ENCODE measurements around the gene DHH.

Gene DHH

DNA sequence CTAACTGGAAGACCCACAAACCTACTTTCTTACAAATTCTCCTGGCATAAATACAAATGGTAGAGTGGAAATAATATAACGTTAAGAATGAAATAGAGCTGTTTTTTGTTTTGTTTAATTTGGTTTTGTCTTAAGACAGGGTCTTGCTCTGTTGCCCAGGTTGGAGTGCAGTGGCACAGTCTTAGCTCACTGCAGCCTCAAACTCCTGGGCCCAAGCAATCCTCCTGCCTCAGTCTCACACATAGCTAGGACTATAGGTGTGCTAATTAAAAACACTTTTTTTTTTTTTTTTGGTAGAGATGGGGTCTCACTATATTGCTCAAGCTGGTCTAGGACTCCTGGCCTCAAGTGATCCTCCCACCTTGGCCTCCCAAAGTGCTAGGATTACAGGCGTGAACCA, 4.1 kb upstream of the DHH start:
- H3K4me3 Mint-ChIP-seq = no peak overlapping the region
- DNase-seq (ENCODE audit: low spot score in 2 of 2) (no peak), ATAC-seq (replicated peaks; ENCODE audit: extremely low read depth, poor library complexity, severe bottlenecking) (no peak)
- no peaks in the 10 kb centered on the region for H3K9me3 Mint-ChIP-seq
- no peak overlapping the region for H3K27ac Mint-ChIP-seq (ENCODE audit: low read depth)
- H3K4me1 Mint-ChIP-seq = peaks cover 10% of the 10 kb centered on the region
- peaks cover 45% of the 10 kb centered on the region for H3K36me3 Mint-ChIP-seq (ENCODE audit: insufficient read depth)
- H3K27me3 Mint-ChIP-seq = peaks cover 22% of the 10 kb centered on the region

DNA sequence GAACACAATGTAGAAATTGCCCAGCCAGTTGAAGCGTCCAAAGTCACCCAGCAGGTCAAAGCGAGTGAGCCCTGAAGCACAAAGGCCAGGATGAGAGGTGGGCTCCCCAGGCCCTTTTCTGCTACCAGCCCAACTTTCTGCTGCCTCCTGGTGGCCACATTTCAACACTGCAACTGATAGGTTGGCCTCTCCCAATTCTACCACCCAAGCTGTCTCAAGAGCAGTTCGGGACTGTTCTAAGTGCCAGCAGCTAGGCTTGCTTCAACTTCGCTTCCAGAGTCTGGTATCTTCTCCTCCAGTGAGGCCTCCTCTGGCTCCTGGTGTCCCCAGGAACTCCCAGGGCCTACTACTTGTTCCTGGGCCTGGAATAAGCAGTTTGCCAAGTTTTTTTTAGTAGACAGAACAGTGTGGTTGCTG, 3.4 kb upstream of the DHH start:
- peak in 1 of 2 donors; percentile 54 for DNase-seq (ENCODE audit: low spot score in 2 of 2)
- H3K4me3 Mint-ChIP-seq = no peak overlapping the region

DNA sequence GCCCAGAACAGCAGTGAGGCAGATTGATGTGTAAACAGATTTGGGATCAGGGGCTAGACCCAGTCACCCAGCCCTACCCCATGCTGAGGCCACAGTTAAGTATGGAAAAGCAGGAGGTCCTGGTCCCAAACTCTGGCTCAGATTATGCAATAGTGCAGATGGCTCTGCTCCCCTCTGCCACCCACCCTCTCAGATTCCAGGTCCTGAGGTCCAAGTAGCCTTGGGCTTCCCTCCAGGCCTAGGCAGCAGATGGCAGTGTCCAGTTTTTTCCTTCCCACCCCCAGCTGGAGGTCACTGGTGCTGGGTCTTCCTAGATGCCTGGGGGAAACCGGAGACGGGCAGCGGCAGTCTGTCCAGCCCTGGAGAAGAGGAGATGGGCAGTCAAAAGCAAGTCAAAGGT, 2.8 kb upstream of the DHH start:
- peaks cover 13% of the 10 kb centered on the region for H3K4me1 Mint-ChIP-seq
- ATAC-seq (replicated peaks; ENCODE audit: extremely low read depth, poor library complexity, severe bottlenecking) (no peak), DNase-seq (ENCODE audit: low spot score in 2 of 2) (no peak)
- no peaks in the 10 kb centered on the region for H3K9me3 Mint-ChIP-seq
- H3K27ac Mint-ChIP-seq (ENCODE audit: low read depth) = no peak overlapping the region
- peaks cover 45% of the 10 kb centered on the region for H3K36me3 Mint-ChIP-seq (ENCODE audit: insufficient read depth)
- H3K27me3 Mint-ChIP-seq = peaks cover 35% of the 10 kb centered on the region
- no peak overlapping the region for H3K4me3 Mint-ChIP-seq

More for the DNA sequence above, 3.4 kb upstream of the DHH start:
- Mint-ChIP-seq H3K27ac (ENCODE audit: low read depth) (no peak overlapping the region), H3K27me3 (peaks cover 28% of the 10 kb centered on the region), H3K4me1 (peaks cover 10% of the 10 kb centered on the region), H3K9me3 (no peaks in the 10 kb centered on the region), H3K36me3 (ENCODE audit: insufficient read depth) (peaks cover 45% of the 10 kb centered on the region)
- ATAC-seq (replicated peaks; ENCODE audit: extremely low read depth, poor library complexity, severe bottlenecking) = peak; percentile 37

DNA sequence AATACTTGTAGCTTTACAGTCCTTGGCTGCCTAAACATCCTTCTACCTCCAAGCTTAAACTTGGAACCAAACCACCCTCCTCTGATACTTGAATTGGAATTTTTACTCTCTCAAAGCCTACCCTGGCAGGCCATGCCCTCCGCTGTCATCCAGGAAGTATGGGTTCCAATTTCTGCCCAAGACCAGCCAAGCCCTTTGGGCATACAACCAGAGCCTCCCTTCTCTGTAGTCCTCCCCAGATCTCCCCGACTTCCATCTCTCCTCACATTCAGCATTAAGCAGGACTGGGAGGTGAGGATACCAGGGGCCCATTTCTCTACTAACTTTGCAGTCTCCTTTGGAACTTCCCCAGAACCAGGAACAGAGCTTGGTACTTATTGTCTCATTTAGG, 369 bp upstream of the DHH start:
- H3K4me3 Mint-ChIP-seq = peak overlapping the region; percentile 35
- H3K9me3 Mint-ChIP-seq = no peaks in the 10 kb centered on the region
- peak overlapping the region; percentile 69 for H3K27ac Mint-ChIP-seq (ENCODE audit: low read depth)
- peaks cover 35% of the 10 kb centered on the region for H3K4me1 Mint-ChIP-seq
- peaks cover 41% of the 10 kb centered on the region for H3K36me3 Mint-ChIP-seq (ENCODE audit: insufficient read depth)
- DNase-seq (ENCODE audit: low spot score in 2 of 2) = no peak
- peaks cover 59% of the 10 kb centered on the region for H3K27me3 Mint-ChIP-seq
- no peak for ATAC-seq (replicated peaks; ENCODE audit: extremely low read depth, poor library complexity, severe bottlenecking)

DNA sequence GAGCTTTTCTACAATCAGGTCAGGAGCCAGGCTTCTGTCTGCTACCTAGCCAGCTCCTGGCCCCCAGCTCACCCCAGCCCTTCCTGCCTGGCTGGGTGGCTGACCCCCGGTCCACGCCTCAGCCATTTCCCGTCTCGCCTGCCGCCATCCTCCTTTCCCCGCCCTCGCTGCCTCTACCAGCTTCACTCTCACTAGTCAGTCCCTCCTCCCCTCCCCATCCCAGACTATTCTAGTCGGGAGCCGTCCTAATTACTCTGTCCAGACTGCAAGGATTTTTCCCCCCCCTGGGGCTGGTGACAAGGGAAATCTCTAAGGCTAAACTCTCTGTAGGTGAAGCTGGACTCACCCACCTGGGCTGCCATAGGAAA, 825 bp downstream of the DHH start:
- Mint-ChIP-seq H3K9me3 (no peaks in the 10 kb centered on the region), H3K4me1 (peaks cover 37% of the 10 kb centered on the region), H3K4me3 (no peak overlapping the region), H3K27me3 (peaks cover 69% of the 10 kb centered on the region), H3K36me3 (ENCODE audit: insufficient read depth) (peaks cover 34% of the 10 kb centered on the region), H3K27ac (ENCODE audit: low read depth) (no peak overlapping the region)
- DNase-seq (ENCODE audit: low spot score in 2 of 2) (no peak), ATAC-seq (replicated peaks; ENCODE audit: extremely low read depth, poor library complexity, severe bottlenecking) (no peak)

DNA sequence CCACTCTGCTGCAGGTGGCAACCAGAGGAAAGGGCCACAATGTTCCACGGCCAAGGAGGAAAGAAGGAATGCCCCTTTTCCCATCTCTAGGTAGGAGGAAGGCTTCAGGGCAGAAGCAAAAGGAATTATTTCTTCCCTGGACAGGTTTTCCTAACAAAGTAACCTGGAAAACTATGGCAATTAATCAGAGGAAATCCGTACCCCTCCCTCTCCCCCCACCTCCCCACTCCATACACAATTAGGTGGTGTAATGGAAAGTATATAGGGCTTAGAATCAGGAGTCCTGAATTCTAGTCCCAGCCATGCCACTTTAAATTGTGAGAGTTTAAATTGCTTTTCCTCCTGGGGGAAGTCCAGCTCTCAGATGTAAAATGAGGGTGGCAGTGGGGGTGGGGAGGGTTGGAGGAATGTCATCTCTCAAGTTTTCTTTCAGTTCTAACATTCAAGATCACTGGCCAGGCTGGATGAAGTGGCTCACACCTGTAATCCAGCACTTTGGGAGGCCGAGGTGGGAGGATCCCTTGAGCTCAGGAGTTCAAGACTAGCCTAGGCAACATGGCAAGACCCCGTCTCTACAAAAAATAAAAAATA, 1.7 kb downstream of the DHH start:
- Mint-ChIP-seq H3K9me3 (no peaks in the 10 kb centered on the region), H3K36me3 (ENCODE audit: insufficient read depth) (peaks cover 25% of the 10 kb centered on the region), H3K4me1 (peaks cover 45% of the 10 kb centered on the region), H3K27ac (ENCODE audit: low read depth) (no peak overlapping the region), H3K27me3 (peaks cover 76% of the 10 kb centered on the region), H3K4me3 (no peak overlapping the region)
- no peak for DNase-seq (ENCODE audit: low spot score in 2 of 2)
- no peak for ATAC-seq (replicated peaks; ENCODE audit: extremely low read depth, poor library complexity, severe bottlenecking)

DNA sequence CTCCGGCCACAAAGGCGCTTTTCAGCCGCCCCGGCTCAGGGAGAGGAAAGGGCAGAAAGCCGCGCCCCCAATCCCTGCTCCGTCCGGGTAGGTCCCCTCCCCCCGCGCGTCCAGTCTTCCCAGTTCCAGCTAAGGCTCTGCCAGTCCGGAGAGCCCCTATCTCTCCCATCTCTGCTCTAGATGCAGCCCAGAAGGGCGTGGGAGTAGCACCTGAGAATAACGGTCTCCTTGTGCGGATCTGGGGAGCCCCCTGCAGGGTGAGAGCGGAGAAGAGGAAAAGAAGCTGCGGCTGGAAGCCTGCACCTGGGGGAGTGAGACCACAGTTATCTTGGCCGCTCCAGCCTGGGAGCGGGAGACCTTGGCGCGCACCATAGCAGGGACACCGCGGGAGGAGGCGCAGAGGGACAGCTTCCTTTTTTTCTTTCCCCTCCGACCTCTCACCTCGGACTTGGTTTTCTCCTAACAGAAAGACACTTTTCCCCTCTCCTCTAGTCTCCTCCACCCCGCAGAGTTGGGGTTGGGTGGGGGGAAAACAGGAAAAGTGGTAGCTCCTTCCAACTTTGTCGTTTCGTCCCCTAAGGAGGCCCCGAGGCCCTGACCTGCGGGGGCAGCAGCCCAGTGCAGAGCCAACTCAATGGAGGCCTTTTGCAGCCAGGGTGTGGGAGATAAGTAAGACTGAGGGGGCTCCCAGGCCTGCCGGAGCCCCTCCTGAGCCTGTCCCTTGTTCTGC, 2.4 kb downstream of the DHH start:
- H3K36me3 Mint-ChIP-seq (ENCODE audit: insufficient read depth) = peaks cover 24% of the 10 kb centered on the region

DNA sequence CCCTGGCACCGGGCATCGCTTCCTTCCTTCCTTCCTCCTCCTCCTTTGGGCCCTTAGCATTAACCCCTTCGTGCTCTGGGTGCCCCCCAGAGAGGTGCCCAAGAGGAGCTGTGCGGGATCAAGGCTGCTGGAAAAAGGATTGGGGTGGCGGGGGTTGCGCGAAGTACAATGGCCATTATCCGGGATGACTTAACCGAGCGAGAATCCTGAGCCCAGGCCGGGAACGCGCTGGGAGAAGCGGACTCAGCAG, 2.8 kb downstream of the DHH start:
- Mint-ChIP-seq H3K27me3 (peaks cover 76% of the 10 kb centered on the region), H3K4me3 (peak overlapping the region; percentile 75), H3K36me3 (ENCODE audit: insufficient read depth) (peaks cover 21% of the 10 kb centered on the region), H3K27ac (ENCODE audit: low read depth) (no peak overlapping the region), H3K4me1 (peaks cover 46% of the 10 kb centered on the region), H3K9me3 (no peaks in the 10 kb centered on the region)
- DNase-seq (ENCODE audit: low spot score in 2 of 2) = no peak
- ATAC-seq (replicated peaks; ENCODE audit: extremely low read depth, poor library complexity, severe bottlenecking) = no peak

More for the DNA sequence above, 2.4 kb downstream of the DHH start:
- Mint-ChIP-seq H3K27ac (ENCODE audit: low read depth) (no peak overlapping the region), H3K4me3 (peak overlapping the region; percentile 75), H3K9me3 (no peaks in the 10 kb centered on the region), H3K27me3 (peaks cover 76% of the 10 kb centered on the region), H3K4me1 (peaks cover 46% of the 10 kb centered on the region)
- ATAC-seq (replicated peaks; ENCODE audit: extremely low read depth, poor library complexity, severe bottlenecking) (no peak), DNase-seq (ENCODE audit: low spot score in 2 of 2) (no peak)

DNA sequence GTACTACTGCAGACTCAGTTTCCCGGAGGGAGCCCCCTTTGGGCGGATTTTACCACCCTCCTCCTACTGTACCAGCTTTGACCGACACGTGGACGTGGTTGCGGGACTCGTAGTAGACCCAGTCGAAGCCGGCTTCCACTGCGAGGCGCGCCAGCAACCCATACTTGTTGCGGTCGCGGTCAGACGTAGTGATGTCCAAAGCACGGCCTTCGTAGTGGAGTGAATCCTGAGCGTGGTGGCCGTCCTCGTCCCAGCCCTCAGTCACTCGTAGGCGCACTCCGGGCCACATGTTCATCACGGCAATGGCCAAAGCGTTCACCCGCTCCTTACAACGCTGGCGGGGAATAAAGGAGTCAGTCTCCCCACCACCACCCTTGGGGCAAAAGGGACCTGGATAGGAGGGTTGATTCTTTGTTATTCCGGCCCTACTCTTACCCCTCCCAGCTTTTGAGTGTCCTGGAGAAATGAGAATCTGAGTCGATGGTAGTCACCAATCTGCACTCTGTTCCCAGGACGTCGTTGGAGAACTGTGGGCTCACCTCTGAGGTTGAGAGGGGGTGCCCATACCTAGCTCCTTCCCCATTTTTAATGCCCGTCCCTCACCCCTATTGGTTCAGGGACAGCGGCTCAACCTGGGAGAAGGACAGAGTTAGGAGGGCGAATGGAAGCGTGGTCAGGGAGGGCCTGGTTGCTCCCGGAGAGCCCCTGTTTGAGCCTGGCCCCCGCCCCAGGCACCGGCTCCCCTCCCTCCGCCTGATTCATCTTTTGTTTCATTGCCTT, 3.4 kb downstream of the DHH start:
- no peaks in the 10 kb centered on the region for H3K9me3 Mint-ChIP-seq
- ATAC-seq (replicated peaks; ENCODE audit: extremely low read depth, poor library complexity, severe bottlenecking) (no peak), DNase-seq (ENCODE audit: low spot score in 2 of 2) (no peak)
- H3K4me1 Mint-ChIP-seq = peaks cover 46% of the 10 kb centered on the region
- H3K4me3 Mint-ChIP-seq = peak overlapping the region; percentile 75
- H3K27me3 Mint-ChIP-seq = peaks cover 76% of the 10 kb centered on the region
- peaks cover 18% of the 10 kb centered on the region for H3K36me3 Mint-ChIP-seq (ENCODE audit: insufficient read depth)
- no peak overlapping the region for H3K27ac Mint-ChIP-seq (ENCODE audit: low read depth)

DNA sequence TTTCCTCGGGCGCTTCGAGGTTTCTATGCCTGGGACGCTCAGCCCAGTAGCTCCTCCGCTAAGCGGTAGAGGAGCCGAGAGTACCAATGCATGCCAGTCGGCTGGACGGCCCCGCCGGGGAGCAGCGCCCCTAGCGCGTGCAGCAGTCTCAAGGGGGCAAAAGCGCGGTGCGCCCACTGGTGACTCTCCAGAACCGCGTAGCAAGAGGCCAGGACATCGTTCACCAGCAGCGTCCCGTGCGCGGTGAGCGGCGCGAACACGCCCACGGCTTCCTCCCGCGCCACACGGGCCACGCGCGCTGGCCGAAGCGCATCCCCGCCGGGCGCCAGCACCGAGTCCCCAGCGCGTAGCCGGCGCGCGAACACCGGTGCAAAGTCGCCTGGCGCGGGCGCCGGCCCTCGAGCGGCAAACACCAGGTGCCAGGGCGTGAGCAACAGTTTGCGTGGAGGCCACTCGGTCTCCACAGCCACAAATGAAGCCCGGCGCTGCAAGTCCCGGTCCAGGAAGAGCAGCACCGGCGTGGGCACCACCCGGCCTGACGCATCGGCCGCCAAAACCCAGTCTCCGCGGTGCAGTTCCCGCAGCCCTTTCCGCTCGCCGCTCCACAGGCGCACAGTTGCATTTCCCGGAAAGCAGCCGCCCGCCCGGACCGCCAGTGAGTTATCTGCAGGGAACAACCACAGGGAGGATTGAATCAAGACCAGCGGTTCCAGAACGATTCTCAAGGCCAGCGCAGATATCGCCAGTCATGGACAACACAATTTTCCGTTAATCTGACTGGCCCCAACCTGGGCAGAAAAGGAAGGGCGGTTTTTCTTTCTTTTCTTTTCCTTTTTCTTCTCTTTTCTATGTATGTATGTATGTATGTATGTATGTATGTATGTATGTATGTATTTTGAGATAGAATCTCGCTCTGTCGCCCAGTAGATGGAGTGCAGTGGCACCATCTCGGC, 4.5 kb downstream of the DHH start:
- H3K4me3 Mint-ChIP-seq = peak overlapping the region; percentile 75
- DNase-seq (ENCODE audit: low spot score in 2 of 2) = no peak
- peaks cover 69% of the 10 kb centered on the region for H3K27me3 Mint-ChIP-seq
- H3K9me3 Mint-ChIP-seq = no peaks in the 10 kb centered on the region
- peaks cover 40% of the 10 kb centered on the region for H3K4me1 Mint-ChIP-seq
- ATAC-seq (replicated peaks; ENCODE audit: extremely low read depth, poor library complexity, severe bottlenecking) = no peak
- H3K27ac Mint-ChIP-seq (ENCODE audit: low read depth) = no peak overlapping the region
- H3K36me3 Mint-ChIP-seq (ENCODE audit: insufficient read depth) = peaks cover 18% of the 10 kb centered on the region

DNA sequence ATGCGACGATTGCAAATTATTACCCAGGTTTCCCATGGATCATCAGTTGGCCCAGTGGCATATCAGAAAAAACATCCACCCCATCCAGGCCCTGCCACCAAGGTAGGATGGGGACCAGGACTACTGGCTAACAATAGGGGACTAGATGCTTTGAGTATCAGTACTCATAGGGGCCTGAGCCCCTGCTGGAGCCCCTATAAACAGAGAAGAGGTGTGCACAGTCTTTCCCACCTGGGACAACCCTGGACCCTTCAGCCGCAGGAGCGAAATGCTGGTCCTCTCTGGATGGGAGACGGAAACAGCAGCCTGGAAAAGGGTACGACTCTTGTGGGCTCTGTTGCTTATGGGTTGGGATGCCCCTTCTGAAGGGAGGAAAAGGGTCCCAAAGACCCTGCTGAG, 5.7 kb downstream of the DHH start:
- H3K4me3 Mint-ChIP-seq = peak overlapping the region; percentile 13
- no peak for ATAC-seq (replicated peaks; ENCODE audit: extremely low read depth, poor library complexity, severe bottlenecking)
- H3K4me1 Mint-ChIP-seq = peaks cover 36% of the 10 kb centered on the region
- H3K27ac Mint-ChIP-seq (ENCODE audit: low read depth) = no peak overlapping the region
- H3K9me3 Mint-ChIP-seq = no peaks in the 10 kb centered on the region
- H3K36me3 Mint-ChIP-seq (ENCODE audit: insufficient read depth) = peaks cover 14% of the 10 kb centered on the region
- peaks cover 57% of the 10 kb centered on the region for H3K27me3 Mint-ChIP-seq
- DNase-seq (ENCODE audit: low spot score in 2 of 2) = no peak

DNA sequence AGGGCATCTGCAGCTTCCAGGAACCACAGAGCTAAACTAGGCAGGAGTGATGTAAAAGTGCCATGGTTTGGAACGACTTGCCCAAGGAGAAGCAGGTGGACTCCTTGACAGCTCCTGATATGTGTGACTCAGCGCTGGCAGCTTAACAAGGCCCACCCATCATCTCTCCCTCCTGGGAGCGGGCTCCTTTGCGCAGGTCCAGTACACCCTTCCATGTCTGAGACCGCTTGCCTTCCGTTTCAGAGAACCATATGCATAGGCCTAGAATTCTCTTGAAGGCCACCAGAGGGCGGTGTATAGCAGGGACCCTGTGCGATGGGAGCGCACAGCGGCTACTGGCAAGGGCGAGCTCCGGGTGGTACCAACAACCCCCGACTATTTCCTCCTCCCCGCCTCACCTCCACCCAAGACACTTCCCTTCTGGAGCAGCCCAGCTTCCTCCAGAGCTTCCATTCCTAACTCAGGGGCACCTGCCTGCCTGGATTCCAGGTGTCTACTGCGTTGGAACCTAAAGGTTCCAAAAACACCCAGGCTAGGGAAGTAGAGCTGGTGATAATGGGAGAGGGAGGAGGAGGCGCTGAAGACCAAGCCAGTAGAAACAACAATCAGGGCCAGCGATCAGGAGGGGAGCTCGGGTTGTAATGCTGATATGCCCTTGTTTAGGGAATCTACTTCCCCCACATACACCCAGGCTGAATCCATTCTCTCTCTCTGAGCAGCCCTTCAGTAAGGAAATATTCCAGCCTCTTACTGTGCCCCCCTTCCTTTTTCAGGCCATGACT, 6.3 kb downstream of the DHH start:
- Mint-ChIP-seq H3K27ac (ENCODE audit: low read depth) (no peak overlapping the region), H3K36me3 (ENCODE audit: insufficient read depth) (peaks cover 12% of the 10 kb centered on the region), H3K9me3 (no peaks in the 10 kb centered on the region), H3K4me3 (peak overlapping the region; percentile 13), H3K27me3 (peaks cover 51% of the 10 kb centered on the region), H3K4me1 (peaks cover 36% of the 10 kb centered on the region)
- ATAC-seq (replicated peaks; ENCODE audit: extremely low read depth, poor library complexity, severe bottlenecking) = peak; percentile 83
- DNase-seq (ENCODE audit: low spot score in 2 of 2) = peak; percentile 53 to 59
